Activated CD4-positive, alpha-beta T cell treated with anti-CD3 and anti-CD28 coated beads for 36 hours (primary cell): ENCODE data around the gene MRPL28. TPM values are rescaled to one million over a fixed set of nuclear protein-coding genes. Genes with fewer than 3 reads are reported as not detected.
"Not testable (repeated sequence)": the region's sequence is repeated elsewhere in the genome, so short reads cannot be mapped to it uniquely, and the experiment has no call there.

Source experiments
- ATAC-seq: fragments of 200-7000 bp; cut with Tn5 transposase; one replicate; pipeline ENCODE4 v1.10.0; 2021; ENCODE audit warnings: mild to moderate bottlenecking, moderate library complexity
- CTCF ChIA-PET: fragments of 350-600 bp; sonication (Branson Sonifier 250); formaldehyde crosslinking; loops from one replicate; lab custom pipeline; 2021; ENCODE audit warnings: antibody characterized with exemption; lab: Charles Lee
- POLR2A ChIA-PET: fragments of 350-600 bp; sonication (Branson Sonifier 250); formaldehyde crosslinking; loops from one replicate; lab custom pipeline; 2021; ENCODE audit warnings: antibody characterized with exemption, inconsistent platforms; lab: Charles Lee
- DNase-seq: peaks from one replicate; pipeline ENCODE4 v3.0.0-alpha.2; 2020
- H3K27ac Mint-ChIP-seq: one replicate; pipeline ENCODE4 v1.8.0; 2021; ENCODE audit warnings: mixed read lengths
- H3K27me3 Mint-ChIP-seq: one replicate; pipeline ENCODE4 v1.8.0; 2021; ENCODE audit warnings: mixed read lengths
- H3K36me3 Mint-ChIP-seq: one replicate; pipeline ENCODE4 v1.8.0; 2021; ENCODE audit warnings: low read depth, mixed read lengths
- H3K4me1 Mint-ChIP-seq: one replicate; pipeline ENCODE4 v1.8.0; 2021; ENCODE audit warnings: mixed read lengths
- H3K4me3 Mint-ChIP-seq: one replicate; pipeline ENCODE4 v1.8.0; 2021; ENCODE audit warnings: mild to moderate bottlenecking, moderate library complexity, mixed read lengths
- H3K9me3 Mint-ChIP-seq: one replicate; pipeline ENCODE4 v1.8.0; 2021; ENCODE audit warnings: low read depth, mixed read lengths
- intact Hi-C, 2 experiments: fragments of 100-400 bp; cut with DNase I in 1 of 2; cut with micrococcal nuclease in 1 of 2; formaldehyde crosslinking; loops; one replicate each; pipeline versions ENCODE4 v1.14.2 to v1.15.1; 2022 to 2024; cut with DNase I, micrococcal nuclease
- total RNA-seq, 2 experiments: library from RNA; stranded (reverse); gene quantifications; one replicate each; pipeline ENCODE4 v1.2.3, GENCODE V29; 2021

The MRPL28 gene
- total RNA-seq, 2 experiments from 2014 or later: 90.2 to 94.4 TPM

- Mint-ChIP-seq H3K36me3 (peaks cover 1% of the 10 kb centered on the region), H3K27ac (peak overlapping the region; percentile 55), H3K4me3 (no peak overlapping the region), H3K9me3 (no peaks in the 10 kb centered on the region), H3K27me3 (no peaks in the 10 kb centered on the region), H3K4me1 (peaks cover 28% of the 10 kb centered on the region)
- DNase-seq: peak; percentile 31
- intact Hi-C loops: no loop called here
- ChIA-PET POLR2A (interaction anchor here (0.6 kb wide), 1 partner anchor 217 kb away, joined by 3 read pairs; no protein-coding TSS in a partner anchor), CTCF (interaction anchor here (0.6 to 1.3 kb wide), 4 partner anchors 8 to 251 kb away, joined by 3 to 4 read pairs (median 4); partner anchors contain the start of gene FAM234A)
- ATAC-seq: no peak
These were observed 15.3 kb downstream of the MRPL28 start for GRCh38 chr16:354971-355461.

- intact Hi-C loops: no loop called here
- DNase-seq: no peak
These were observed 16.0 kb downstream of the MRPL28 start for GRCh38 chr16:354291-354881.

GRCh38 chr16:353404-354290 is 16.7 kb downstream of the MRPL28 start:
- ATAC-seq (no peak), DNase-seq (peak; percentile 28)
- peaks cover 38% of the 10 kb centered on the region for H3K4me1 Mint-ChIP-seq
- intact Hi-C loops: loop anchor here (1.0 to 2.0 kb wide), 7 partner anchors 17 to 617 kb away; partner anchors contain the start of genes LMF1 (in 1 of the 2), MRPL28 (in 1 of the 2), NPRL3 (in 1 of the 2) and POLR3K (in 1 of the 2)
- H3K27me3 Mint-ChIP-seq: no peaks in the 10 kb centered on the region
- peak overlapping the region; percentile 11 for H3K4me3 Mint-ChIP-seq
- H3K9me3 Mint-ChIP-seq: no peaks in the 10 kb centered on the region
- H3K27ac Mint-ChIP-seq: no peak overlapping the region
- peaks cover 4% of the 10 kb centered on the region for H3K36me3 Mint-ChIP-seq
- ChIA-PET CTCF (no interaction called here), POLR2A (interaction anchor here (0.5 to 1.0 kb wide), 2 partner anchors 119 to 138 kb away, joined by 3 to 4 read pairs (median 3); partner anchors contain the start of gene FAM234A)

More at GRCh38 chr16:354291-354881, 16.0 kb downstream of the MRPL28 start:
- CTCF ChIA-PET: interaction anchor here (0.6 to 1.3 kb wide), 3 partner anchors 9 to 250 kb away, joined by 3 to 4 read pairs (median 3); no protein-coding TSS in a partner anchor
- Mint-ChIP-seq H3K27me3 (no peaks in the 10 kb centered on the region), H3K4me1 (peaks cover 34% of the 10 kb centered on the region), H3K9me3 (no peaks in the 10 kb centered on the region), H3K27ac (no peak overlapping the region), H3K36me3 (peaks cover 3% of the 10 kb centered on the region), H3K4me3 (peak overlapping the region; percentile 11)
- POLR2A ChIA-PET: interaction anchor here (1.0 kb wide), 1 partner anchor 119 kb away, joined by 4 read pairs; the partner anchor contains the start of gene FAM234A
- ATAC-seq: no peak

GRCh38 chr16:352547-353403 is 17.6 kb downstream of the MRPL28 start, which contains the start of gene AXIN1:
Gene AXIN1, minus strand, starts transcription at chr16:352723. Its CDS starts 5,698 bp downstream, at chr16:347025.
- peaks cover 4% of the 10 kb centered on the region for H3K36me3 Mint-ChIP-seq
- peak; percentile 100 for DNase-seq
- H3K4me3 Mint-ChIP-seq: peak within 1 kb of the TSS; percentile 80
- H3K4me1 Mint-ChIP-seq: peaks cover 45% of the 10 kb centered on the region
- ATAC-seq: peak; percentile 89
- peak within 1 kb of the TSS; percentile 79 for H3K27ac Mint-ChIP-seq
- H3K27me3 Mint-ChIP-seq: no peaks in the 10 kb centered on the region
- no peaks in the 10 kb centered on the region for H3K9me3 Mint-ChIP-seq
- intact Hi-C loops: loop anchor here (1.0 to 2.0 kb wide), 16 partner anchors 18 to 618 kb away; partner anchors contain the start of genes MRPL28 (in 2 of the 2), CAPN15 (in 1 of the 2), CHTF18 (in 1 of the 2) and DECR2 (in 1 of the 2)
- ChIA-PET CTCF (interaction anchor here (1.9 kb wide), 1 partner anchor 15 kb away, joined by 4 read pairs; no protein-coding TSS in a partner anchor), POLR2A (interaction anchor here (0.5 to 0.6 kb wide), 2 partner anchors 118 to 137 kb away, joined by 3 read pairs; partner anchors contain the start of gene FAM234A)

- peaks cover 10% of the 10 kb centered on the region for H3K36me3 Mint-ChIP-seq
- ChIA-PET CTCF (interaction anchor here (0.6 to 1.9 kb wide), 2 partner anchors 14 to 122 kb away, joined by 3 to 4 read pairs; no protein-coding TSS in a partner anchor), POLR2A (interaction anchor here (0.5 kb wide), 1 partner anchor 13 kb away, joined by 5 read pairs; no protein-coding TSS in a partner anchor)
- peaks cover 52% of the 10 kb centered on the region for H3K4me1 Mint-ChIP-seq
- peak; percentile 27 for ATAC-seq
- H3K27me3 Mint-ChIP-seq: no peaks in the 10 kb centered on the region
- H3K4me3 Mint-ChIP-seq: peak overlapping the region; percentile 80
- DNase-seq: peak; percentile 51
- H3K27ac Mint-ChIP-seq: peak overlapping the region; percentile 79
- no peaks in the 10 kb centered on the region for H3K9me3 Mint-ChIP-seq
- intact Hi-C loops: loop anchor here (1.0 to 2.0 kb wide), 13 partner anchors 18 to 619 kb away; partner anchors contain the start of genes CAPN15 (in 1 of the 2), CHTF18 (in 1 of the 2), DECR2 (in 1 of the 2) and LMF1 (in 1 of the 2)
These were observed 18.4 kb downstream of the MRPL28 start for GRCh38 chr16:351804-352520.

- POLR2A ChIA-PET: interaction anchor here (1.4 kb wide), 1 partner anchor 115 kb away, joined by 3 read pairs; no protein-coding TSS in a partner anchor
- intact Hi-C loops: no loop called here
- H3K27ac Mint-ChIP-seq: no peak overlapping the region
- CTCF ChIA-PET: interaction anchor here (0.6 to 1.6 kb wide), 4 partner anchors 12 to 140 kb away, joined by 3 to 6 read pairs (median 4); no protein-coding TSS in a partner anchor
- H3K4me1 Mint-ChIP-seq: peaks cover 62% of the 10 kb centered on the region
- H3K9me3 Mint-ChIP-seq: no peaks in the 10 kb centered on the region
- DNase-seq: no peak
- no peak for ATAC-seq
- H3K4me3 Mint-ChIP-seq: no peak overlapping the region
- peaks cover 19% of the 10 kb centered on the region for H3K36me3 Mint-ChIP-seq
- H3K27me3 Mint-ChIP-seq: no peaks in the 10 kb centered on the region
These were observed 20.1 kb downstream of the MRPL28 start for GRCh38 chr16:350203-350602.

- no peak overlapping the region for H3K4me3 Mint-ChIP-seq
- intact Hi-C loops: no loop called here
- CTCF ChIA-PET: interaction anchor here (0.6 to 1.6 kb wide), 3 partner anchors 9 to 13 kb away, joined by 3 to 6 read pairs (median 5); no protein-coding TSS in a partner anchor
- H3K27me3 Mint-ChIP-seq: no peaks in the 10 kb centered on the region
- DNase-seq (no peak), ATAC-seq (no peak)
- H3K4me1 Mint-ChIP-seq: peaks cover 63% of the 10 kb centered on the region
- H3K27ac Mint-ChIP-seq: no peak overlapping the region
- POLR2A ChIA-PET: interaction anchor here (1.4 kb wide), 1 partner anchor 114 kb away, joined by 3 read pairs; no protein-coding TSS in a partner anchor
- H3K36me3 Mint-ChIP-seq: peaks cover 26% of the 10 kb centered on the region
- no peaks in the 10 kb centered on the region for H3K9me3 Mint-ChIP-seq
These were observed 21.1 kb downstream of the MRPL28 start for GRCh38 chr16:349211-349610.

GRCh38 chr16:348495-348894 is 21.8 kb downstream of the MRPL28 start:
- CTCF ChIA-PET: interaction anchor here (0.6 kb wide), 2 partner anchors 8 to 22 kb away, joined by 3 read pairs; no protein-coding TSS in a partner anchor
- peaks cover 28% of the 10 kb centered on the region for H3K36me3 Mint-ChIP-seq
- H3K27me3 Mint-ChIP-seq, H3K4me3 Mint-ChIP-seq, DNase-seq, POLR2A ChIA-PET, H3K9me3 Mint-ChIP-seq, intact Hi-C loops, ATAC-seq, H3K27ac Mint-ChIP-seq: not testable (repeated sequence)
- H3K4me1 Mint-ChIP-seq: peaks cover 60% of the 10 kb centered on the region

GRCh38 chr16:347203-347602 is 23.1 kb downstream of the MRPL28 start:
- Mint-ChIP-seq H3K9me3 (no peaks in the 10 kb centered on the region), H3K36me3 (peaks cover 32% of the 10 kb centered on the region), H3K27ac (peak overlapping the region; percentile 26), H3K27me3 (no peaks in the 10 kb centered on the region), H3K4me1 (peaks cover 70% of the 10 kb centered on the region), H3K4me3 (no peak overlapping the region)
- intact Hi-C loops: no loop called here
- DNase-seq (no peak), ATAC-seq (no peak)
- POLR2A ChIA-PET: no interaction called here
- CTCF ChIA-PET: interaction anchor here (1.1 kb wide), 1 partner anchor 18 kb away, joined by 3 read pairs; no protein-coding TSS in a partner anchor
